ENCODE measurements around the gene GPATCH8.

GRCh38 chr17:44518032-44518431 lies 14.8 kb upstream of the GPATCH8 start:
- TF ChIP-seq CTCF (IDR thresholded peaks at IDR 0.05): no peak
- no peak for TF ChIP-seq POLR2A (IDR thresholded peaks at IDR 0.05)

Measured in body of pancreas (tissue), 4 donors.